Esophagus squamous epithelium (tissue), 5 donors: ENCODE data around the gene PTPN5. TPM values are rescaled to one million over a fixed set of nuclear protein-coding genes. Genes with fewer than 3 reads are reported as not detected.
A peak's percentile ranks its signal among the peaks of the same experiment; 100 is the strongest.

Experiments used
- DNase-seq: peaks from one replicate; lab custom pipeline; 2025; lab: John Stamatoyannopoulos, UW
- H3K27ac ChIP-seq, 4 donors: fragments of 200-600 bp; sonication (generic); one replicate each; pipeline ENCODE4 v1.5.1; 2016 to 2019; ENCODE audit warnings: mild to moderate bottlenecking in 1 of 4
- H3K27me3 ChIP-seq, 4 donors: fragments of 200-600 bp; sonication (generic); 1 replicate in 3 of 4; 2 replicates in 1 of 4; pipeline versions ENCODE4 v1.5.1 to v1.6.0; 2017 to 2021; ENCODE audit warnings: antibody characterized with exemption in 1 of 4
- H3K36me3 ChIP-seq, 3 donors: fragments of 200-600 bp; sonication (generic); one replicate each; pipeline ENCODE4 v1.5.1; 2016 to 2019
- H3K4me1 ChIP-seq, 3 donors: fragments of 200-600 bp; sonication (generic); one replicate each; pipeline ENCODE4 v1.5.1; 2017 to 2019
- H3K4me3 ChIP-seq, 4 donors: fragments of 200-600 bp; sonication (generic); 1 replicate in 3 of 4; 2 replicates in 1 of 4; pipeline ENCODE4 v1.5.1; 2016 to 2019; ENCODE audit warnings: mild to moderate bottlenecking in 2 of 4, moderate library complexity in 1 of 4
- H3K9me3 ChIP-seq, 3 donors: fragments of 200-600 bp; sonication (generic); one replicate each; pipeline ENCODE4 v1.5.1; 2016 to 2019
- POLR2A ChIP-seq, 4 donors: fragments of 450-650 bp; IDR thresholded peaks; one replicate each; pipeline ENCODE4 v1.6.1; 2017; ENCODE audit warnings: antibody characterized with exemption in 4 of 4, mild to moderate bottlenecking in 4 of 4, moderate library complexity in 3 of 4
- WGBS, 2 donors: methylation state at CpG; one replicate each; pipeline ENCODE4 v1.1.5; 2018; 5-methylcytosine and 5-hydroxymethylcytosine counted together
- intact Hi-C: fragments of 100-400 bp; cut with DNase I; formaldehyde crosslinking; loops from one replicate; pipeline ENCODE4 v1.15.0; 2022
- total RNA-seq, 4 donors: library from RNA; depleted of rRNA; stranded (reverse); fragments of >200 nt; gene quantifications; one replicate each; pipeline ENCODE4 v1.1.0, GENCODE V29; 2016
- TF ChIP-seq, protein P1 (sequence below), 6 experiments: fragments of 450-650 bp in 4 of 6; fragments of 200-600 bp in 2 of 6; sonication (generic) in 2 of 6; IDR thresholded peaks; one replicate each; pipeline ENCODE4 v1.5.1; 2016 to 2019; ENCODE audit warnings: antibody characterized with exemption in 6 of 6, mild to moderate bottlenecking in 4 of 6, moderate library complexity in 4 of 6
- donor health status: DM: yes; HTN: yes; CAD: no.

Gene PTPN5
- total RNA-seq, 4 donors from 2014 or later: 0.18 to 0.95 (median 0.58) TPM

DNA sequence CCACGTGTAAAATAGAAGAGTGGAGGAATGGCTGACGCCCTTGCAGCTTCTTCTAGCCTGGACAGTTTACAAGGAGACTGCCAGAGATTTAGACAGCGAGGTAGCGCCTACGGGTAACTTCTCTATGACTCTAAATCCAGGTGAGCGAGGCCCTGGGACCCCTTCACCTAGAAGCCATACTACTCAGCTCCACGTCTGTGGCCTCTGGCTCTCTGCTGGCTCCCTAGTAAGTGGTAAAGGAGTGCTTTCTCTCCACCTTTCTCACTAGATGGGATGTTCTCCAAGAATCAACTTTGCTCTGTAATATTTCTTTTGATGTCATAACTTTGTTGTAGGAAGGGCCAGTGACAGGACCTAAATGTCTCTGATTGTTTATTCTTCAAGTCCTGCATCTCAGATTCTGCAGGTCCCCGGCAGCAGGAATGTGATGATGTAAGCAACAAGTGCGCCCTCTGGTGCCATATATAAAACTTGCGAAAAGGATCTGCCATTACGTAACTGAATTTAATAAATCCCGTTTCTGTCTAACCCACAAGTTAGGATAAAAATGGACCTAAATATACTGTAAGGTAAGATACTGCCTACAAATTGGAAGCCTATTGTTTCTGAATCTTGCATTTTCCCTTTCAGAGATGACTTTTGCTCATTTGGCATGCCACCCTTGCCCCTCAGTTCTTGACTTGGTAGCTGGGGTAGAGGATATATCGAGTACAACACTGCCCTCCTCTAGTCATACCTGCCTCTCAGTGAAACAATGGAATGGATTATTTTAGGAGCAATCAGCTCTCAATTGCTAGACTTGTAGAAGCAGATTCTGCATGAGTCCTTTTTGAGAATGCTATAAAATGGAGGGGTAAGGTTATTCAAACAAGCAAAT, 11.0 kb upstream of the PTPN5 start:
- H3K4me1 ChIP-seq: no peaks in the 10 kb centered on the region
- intact Hi-C loops: no loop called here
- peaks cover 0 to 33% (median 0%) of the 10 kb centered on the region in 4 donors for H3K27me3 ChIP-seq
- DNase-seq: no peak
- no peak overlapping the region for H3K4me3 ChIP-seq
- H3K27ac ChIP-seq: no peak overlapping the region
- TF ChIP-seq, protein P1, sequence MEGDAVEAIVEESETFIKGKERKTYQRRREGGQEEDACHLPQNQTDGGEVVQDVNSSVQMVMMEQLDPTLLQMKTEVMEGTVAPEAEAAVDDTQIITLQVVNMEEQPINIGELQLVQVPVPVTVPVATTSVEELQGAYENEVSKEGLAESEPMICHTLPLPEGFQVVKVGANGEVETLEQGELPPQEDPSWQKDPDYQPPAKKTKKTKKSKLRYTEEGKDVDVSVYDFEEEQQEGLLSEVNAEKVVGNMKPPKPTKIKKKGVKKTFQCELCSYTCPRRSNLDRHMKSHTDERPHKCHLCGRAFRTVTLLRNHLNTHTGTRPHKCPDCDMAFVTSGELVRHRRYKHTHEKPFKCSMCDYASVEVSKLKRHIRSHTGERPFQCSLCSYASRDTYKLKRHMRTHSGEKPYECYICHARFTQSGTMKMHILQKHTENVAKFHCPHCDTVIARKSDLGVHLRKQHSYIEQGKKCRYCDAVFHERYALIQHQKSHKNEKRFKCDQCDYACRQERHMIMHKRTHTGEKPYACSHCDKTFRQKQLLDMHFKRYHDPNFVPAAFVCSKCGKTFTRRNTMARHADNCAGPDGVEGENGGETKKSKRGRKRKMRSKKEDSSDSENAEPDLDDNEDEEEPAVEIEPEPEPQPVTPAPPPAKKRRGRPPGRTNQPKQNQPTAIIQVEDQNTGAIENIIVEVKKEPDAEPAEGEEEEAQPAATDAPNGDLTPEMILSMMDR (IDR thresholded peaks at IDR 0.05): peak in 4 of 6 experiments; percentile 43 to 67 (median 44)
- no peak for TF ChIP-seq POLR2A (IDR thresholded peaks at IDR 0.05)
- H3K9me3 ChIP-seq: no peaks in the 10 kb centered on the region
- WGBS, 2 donors: 24 to 33% methylated on average over 12 to 13 of the region's 13 CpGs
- H3K36me3 ChIP-seq: no peaks in the 10 kb centered on the region

DNA sequence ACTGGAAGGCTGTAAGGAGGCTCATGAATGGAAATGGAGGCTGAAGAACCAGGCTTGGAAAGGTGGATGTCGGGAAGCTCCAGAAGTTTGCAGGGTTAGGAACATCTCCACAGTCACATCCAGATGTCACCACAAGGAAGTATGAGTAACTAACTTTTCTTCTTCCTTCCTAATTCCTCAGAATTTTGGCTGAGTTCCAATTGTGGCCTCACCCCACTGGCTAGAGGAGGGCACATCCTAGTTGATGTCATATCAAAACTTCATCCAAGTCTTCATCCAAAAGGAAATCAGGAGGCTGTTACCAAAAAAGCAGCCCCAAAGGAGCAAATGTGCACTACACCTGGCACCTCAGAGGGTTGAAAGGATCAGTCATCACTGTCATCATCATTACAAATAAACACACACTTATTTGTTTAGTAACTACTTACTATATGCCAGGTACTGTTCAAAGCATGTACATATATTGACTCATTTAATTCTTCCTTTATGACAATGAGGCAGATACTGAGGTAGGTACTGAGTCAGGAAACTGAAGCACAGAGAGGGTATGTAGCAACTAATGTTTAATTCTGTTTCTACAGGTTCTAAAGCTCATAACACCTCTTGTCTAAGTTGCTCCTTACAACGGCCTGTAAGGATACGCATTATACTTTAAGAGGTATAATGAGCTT, 7.3 kb upstream of the PTPN5 start:
- H3K36me3 ChIP-seq: no peaks in the 10 kb centered on the region
- intact Hi-C loops: no loop called here
- peaks cover 0 to 56% (median 0%) of the 10 kb centered on the region in 4 donors for H3K27me3 ChIP-seq
- 60 to 78% methylated on average over 3 of the region's 3 CpGs for WGBS, 2 donors
- no peaks in the 10 kb centered on the region for H3K4me1 ChIP-seq
- H3K9me3 ChIP-seq: no peaks in the 10 kb centered on the region
- H3K27ac ChIP-seq: no peak overlapping the region
- DNase-seq: no peak
- H3K4me3 ChIP-seq: no peak overlapping the region
- TF ChIP-seq, protein P1 (IDR thresholded peaks at IDR 0.05): peak in 1 of 6 experiments; percentile 22
- no peak for TF ChIP-seq POLR2A (IDR thresholded peaks at IDR 0.05)

DNA sequence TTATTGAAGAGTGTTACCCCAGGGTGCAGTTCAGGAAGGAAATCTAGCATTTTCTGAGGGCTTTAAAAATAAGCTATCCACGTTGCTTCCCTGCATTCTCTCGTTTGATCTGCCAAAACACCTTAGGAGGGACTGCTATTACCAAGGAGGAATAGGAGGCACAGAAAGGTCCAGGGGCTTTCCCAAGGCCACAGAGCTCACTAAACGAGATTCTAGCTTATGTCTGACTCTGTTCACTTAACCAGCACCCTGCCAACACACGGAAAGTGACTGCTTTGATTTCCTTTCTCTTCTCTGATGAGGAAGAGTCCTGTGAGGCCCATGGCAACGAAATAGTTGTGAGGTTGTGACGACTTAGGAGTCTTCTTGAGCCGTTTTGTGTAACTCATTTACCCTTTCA, 3.4 kb upstream of the PTPN5 start:
- no peak for DNase-seq
- no peaks in the 10 kb centered on the region for H3K36me3 ChIP-seq
- peaks cover 7 to 19% (median 10%) of the 10 kb centered on the region in 3 donors for H3K4me1 ChIP-seq
- WGBS, 2 donors: 23 to 25% methylated on average over 7 of the region's 7 CpGs
- H3K9me3 ChIP-seq: no peaks in the 10 kb centered on the region
- H3K4me3 ChIP-seq: no peak overlapping the region
- H3K27me3 ChIP-seq: peaks cover 7 to 77% (median 10%) of the 10 kb centered on the region in 4 donors
- H3K27ac ChIP-seq: no peak overlapping the region
- intact Hi-C loops: no loop called here
- no peak for TF ChIP-seq POLR2A (IDR thresholded peaks at IDR 0.05)

DNA sequence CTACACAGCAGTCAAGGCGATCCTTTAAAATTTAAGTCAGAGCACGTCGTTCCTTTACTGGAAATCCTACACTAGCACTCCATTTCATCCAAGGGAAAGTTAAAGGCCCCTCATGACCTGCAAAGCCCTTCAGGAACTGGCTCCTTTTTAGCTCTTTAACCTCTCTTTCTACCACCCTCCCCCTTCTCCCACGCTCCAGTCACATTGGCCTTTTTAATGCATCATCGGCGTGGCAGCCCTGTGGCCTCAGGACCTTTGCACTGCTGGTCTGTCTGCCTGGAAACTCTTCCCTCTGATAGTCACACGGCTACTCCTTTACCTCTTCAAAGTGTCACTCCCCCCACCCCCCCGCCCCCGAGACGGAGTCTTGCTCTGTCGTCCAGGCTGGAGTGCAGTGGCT, 1.2 kb upstream of the PTPN5 start:
- TF ChIP-seq, protein P1 (IDR thresholded peaks at IDR 0.05): no peak
- no peak for TF ChIP-seq POLR2A (IDR thresholded peaks at IDR 0.05)
- Histone ChIP-seq H3K27me3 (peaks cover 7 to 95% (median 10%) of the 10 kb centered on the region in 4 donors), H3K27ac (no peak overlapping the region), H3K9me3 (no peaks in the 10 kb centered on the region), H3K36me3 (no peaks in the 10 kb centered on the region), H3K4me3 (no peak overlapping the region), H3K4me1 (peaks cover 7 to 19% (median 10%) of the 10 kb centered on the region in 3 donors)
- 49 to 55% methylated on average over 7 of the region's 11 CpGs for WGBS, 2 donors
- no peak for DNase-seq
- intact Hi-C loops: no loop called here

DNA sequence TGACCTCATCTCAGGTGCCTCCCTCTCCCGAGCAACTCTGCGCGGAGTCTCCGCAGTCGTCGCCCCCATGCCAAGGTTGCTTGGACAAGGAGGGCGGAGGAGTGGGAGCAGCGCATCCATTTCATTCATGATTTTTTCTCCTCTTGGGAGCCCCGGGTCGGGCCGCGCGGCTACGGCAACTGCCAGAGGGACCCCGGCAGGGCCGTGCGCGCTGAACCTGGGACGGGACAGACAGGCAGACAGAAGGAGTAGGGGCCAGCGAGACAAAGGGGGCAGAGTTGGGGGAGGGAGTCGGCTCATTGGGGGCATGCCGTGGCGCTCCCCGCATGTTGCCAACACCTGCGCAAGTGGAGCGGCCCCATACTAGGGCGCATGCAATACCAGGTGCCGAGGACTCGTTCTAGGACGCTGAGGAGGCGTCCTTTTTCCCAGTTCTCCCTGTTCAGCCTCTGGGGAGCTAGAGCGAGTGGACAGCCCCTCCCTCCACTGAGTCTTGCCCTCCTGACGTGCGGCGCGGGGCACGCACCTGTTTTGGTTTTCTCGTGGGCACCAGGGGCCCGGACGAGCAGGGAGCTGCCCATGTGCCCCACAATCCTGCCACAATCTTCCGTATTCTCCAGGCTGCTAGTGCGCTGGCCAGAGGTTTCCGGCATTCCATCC, 501 bp upstream of the PTPN5 start:
- DNase-seq: no peak
- Histone ChIP-seq H3K4me3 (peak overlapping the region; percentile 5 to 54 (median 26)), H3K27ac (no peak overlapping the region), H3K27me3 (peaks cover 7 to 95% (median 10%) of the 10 kb centered on the region in 4 donors), H3K36me3 (no peaks in the 10 kb centered on the region), H3K4me1 (peaks cover 7 to 19% (median 10%) of the 10 kb centered on the region in 3 donors), H3K9me3 (no peaks in the 10 kb centered on the region)
- TF ChIP-seq, protein P1 (IDR thresholded peaks at IDR 0.05): no peak
- TF ChIP-seq POLR2A (IDR thresholded peaks at IDR 0.05): no peak
- intact Hi-C loops: no loop called here
- 2 to 13% methylated on average over 3 to 22 of the region's 43 CpGs for WGBS, 2 donors
